GM21423 (cell line): ENCODE results near the gene PSG4.
"Not testable (repeated sequence)": the region's sequence is repeated elsewhere in the genome, so short reads cannot be mapped to it uniquely, and the experiment has no call there.

Experiments
- ATAC-seq: cut with Tn5 transposase; IDR thresholded peaks from one replicate; pipeline ENCODE4 v1.9.1; 2021; ENCODE audit warnings: mild to moderate bottlenecking, moderate library complexity; ENCODE audit not compliant: unreplicated experiment

The PSG4 gene

GRCh38 chr19:43205471-43206105 lies at the start of gene PSG4:
TSS of gene PSG4 (minus strand) at chr19:43205638. CDS start at chr19:43205536, 102 bp downstream.
- ATAC-seq, result not testable (repeated sequence)

- ATAC-seq, result not testable (repeated sequence)
Measured at GRCh38 chr19:43251428-43251827, 46.0 kb upstream of the PSG4 start.

GRCh38 chr19:43250296-43250695 lies 44.9 kb upstream of the PSG4 start:
- not testable (repeated sequence) for ATAC-seq

GRCh38 chr19:43248635-43249002 lies 43.2 kb upstream of the PSG4 start:
- not testable (repeated sequence) for ATAC-seq

- ATAC-seq, result not testable (repeated sequence)
Measured at GRCh38 chr19:43247243-43247880, 41.9 kb upstream of the PSG4 start.

GRCh38 chr19:43245848-43246247 lies 40.4 kb upstream of the PSG4 start:
- not testable (repeated sequence) for ATAC-seq

GRCh38 chr19:43242211-43242610 lies 36.8 kb upstream of the PSG4 start:
- not testable (repeated sequence) for ATAC-seq

- not testable (repeated sequence) for ATAC-seq
Measured at GRCh38 chr19:43238213-43238612, 32.8 kb upstream of the PSG4 start.

- not testable (repeated sequence) for ATAC-seq
Measured at GRCh38 chr19:43235686-43236085, 30.2 kb upstream of the PSG4 start.

GRCh38 chr19:43229315-43229714 lies 23.9 kb upstream of the PSG4 start:
- no peak for ATAC-seq

GRCh38 chr19:43228730-43229129 lies 23.3 kb upstream of the PSG4 start:
- not testable (repeated sequence) for ATAC-seq

GRCh38 chr19:43226986-43227385 lies 21.5 kb upstream of the PSG4 start:
- ATAC-seq, result not testable (repeated sequence)

- no peak for ATAC-seq
Measured at GRCh38 chr19:43224855-43225253, 19.4 kb upstream of the PSG4 start.

GRCh38 chr19:43224201-43224854 lies 18.9 kb upstream of the PSG4 start:
- ATAC-seq, result not testable (repeated sequence)

GRCh38 chr19:43221891-43222290 lies 16.5 kb upstream of the PSG4 start:
- ATAC-seq, result not testable (repeated sequence)

- not testable (repeated sequence) for ATAC-seq
Measured at GRCh38 chr19:43219136-43219535, 13.7 kb upstream of the PSG4 start.

GRCh38 chr19:43215881-43216280 lies 10.4 kb upstream of the PSG4 start:
- not testable (repeated sequence) for ATAC-seq

- ATAC-seq, result no peak
Measured at GRCh38 chr19:43207991-43208390, 2.6 kb upstream of the PSG4 start.

- ATAC-seq, result not testable (repeated sequence)
Measured at GRCh38 chr19:43207174-43207573, 1.7 kb upstream of the PSG4 start.

GRCh38 chr19:43203611-43204010 lies 1.8 kb downstream of the PSG4 start:
- ATAC-seq, result not testable (repeated sequence)

- ATAC-seq, result not testable (repeated sequence)
Measured at GRCh38 chr19:43201891-43202290, 3.5 kb downstream of the PSG4 start.

GRCh38 chr19:43201337-43201801 lies 4.1 kb downstream of the PSG4 start:
- ATAC-seq, result not testable (repeated sequence)
